ENCODE data around the gene B3GNT3. TPM values are rescaled to one million over a fixed set of nuclear protein-coding genes. Genes with fewer than 3 reads are reported as not detected.

The B3GNT3 gene
- total and polyA plus RNA-seq, 2 of the 13 experiments (the other 11 are each of a cell fraction or from before 2014, with no cell fraction given), result 0.86 to 4.0 TPM

DNA sequence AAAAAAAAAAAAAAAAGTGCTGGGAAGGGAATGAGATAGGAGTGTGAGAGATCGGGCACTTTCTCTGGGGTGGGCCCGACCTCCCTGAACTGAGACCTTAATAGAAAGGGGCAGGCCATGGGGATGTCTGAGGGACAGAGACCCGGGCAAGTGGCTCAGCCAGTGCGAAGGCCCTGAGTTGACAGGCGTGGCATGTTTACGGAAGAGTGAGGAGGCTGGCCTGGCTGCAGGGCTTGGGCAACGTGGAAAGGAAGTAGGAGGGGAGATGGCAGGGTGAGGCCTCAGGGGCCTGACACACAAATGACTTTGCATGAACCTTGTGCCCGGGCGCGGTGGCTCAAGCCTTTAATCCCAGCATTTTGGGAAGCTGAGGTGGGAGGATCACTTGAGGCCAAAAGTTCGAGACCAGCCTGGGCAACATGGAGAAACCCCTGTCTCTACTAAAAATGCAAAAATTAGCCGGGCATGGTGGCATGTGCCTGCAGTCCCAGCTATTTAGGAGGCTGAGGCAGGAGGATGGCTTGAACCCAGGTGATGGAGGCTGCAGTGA lies 29.8 kb upstream of the B3GNT3 start (continued):
- no peak for TF ChIP-seq ZNF274 (CRISPR knock-in tag; IDR thresholded peaks at IDR 0.05)
- TF ChIP-seq HDAC1 (CRISPR knock-in tag; IDR thresholded peaks at IDR 0.05), result peak; percentile 79
- no peak for TF ChIP-seq ZNF382 (CRISPR knock-in tag; IDR thresholded peaks at IDR 0.05; ENCODE audit: borderline replicate concordance)
- TF ChIP-seq NR2C2 (CRISPR knock-in tag; IDR thresholded peaks at IDR 0.05; ENCODE audit: borderline replicate concordance), result no peak
- TF ChIP-seq, protein P1, sequence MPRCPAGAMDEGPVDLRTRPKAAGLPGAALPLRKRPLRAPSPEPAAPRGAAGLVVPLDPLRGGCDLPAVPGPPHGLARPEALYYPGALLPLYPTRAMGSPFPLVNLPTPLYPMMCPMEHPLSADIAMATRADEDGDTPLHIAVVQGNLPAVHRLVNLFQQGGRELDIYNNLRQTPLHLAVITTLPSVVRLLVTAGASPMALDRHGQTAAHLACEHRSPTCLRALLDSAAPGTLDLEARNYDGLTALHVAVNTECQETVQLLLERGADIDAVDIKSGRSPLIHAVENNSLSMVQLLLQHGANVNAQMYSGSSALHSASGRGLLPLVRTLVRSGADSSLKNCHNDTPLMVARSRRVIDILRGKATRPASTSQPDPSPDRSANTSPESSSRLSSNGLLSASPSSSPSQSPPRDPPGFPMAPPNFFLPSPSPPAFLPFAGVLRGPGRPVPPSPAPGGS (CRISPR knock-in tag; IDR thresholded peaks at IDR 0.05), result no peak
- no peak for TF ChIP-seq XRCC5 (optimal IDR thresholded peaks at IDR 0.05; ENCODE audit: low read length)
- no peak for TF ChIP-seq PRPF4 (IDR thresholded peaks at IDR 0.05; ENCODE audit: low read depth, low read length, poor library complexity, severe bottlenecking)
- TF ChIP-seq ZNF598 (CRISPR knock-in tag; IDR thresholded peaks at IDR 0.05; ENCODE audit: borderline replicate concordance), result no peak
- TF ChIP-seq, protein P2, sequence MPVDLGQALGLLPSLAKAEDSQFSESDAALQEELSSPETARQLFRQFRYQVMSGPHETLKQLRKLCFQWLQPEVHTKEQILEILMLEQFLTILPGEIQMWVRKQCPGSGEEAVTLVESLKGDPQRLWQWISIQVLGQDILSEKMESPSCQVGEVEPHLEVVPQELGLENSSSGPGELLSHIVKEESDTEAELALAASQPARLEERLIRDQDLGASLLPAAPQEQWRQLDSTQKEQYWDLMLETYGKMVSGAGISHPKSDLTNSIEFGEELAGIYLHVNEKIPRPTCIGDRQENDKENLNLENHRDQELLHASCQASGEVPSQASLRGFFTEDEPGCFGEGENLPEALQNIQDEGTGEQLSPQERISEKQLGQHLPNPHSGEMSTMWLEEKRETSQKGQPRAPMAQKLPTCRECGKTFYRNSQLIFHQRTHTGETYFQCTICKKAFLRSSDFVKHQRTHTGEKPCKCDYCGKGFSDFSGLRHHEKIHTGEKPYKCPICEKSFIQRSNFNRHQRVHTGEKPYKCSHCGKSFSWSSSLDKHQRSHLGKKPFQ (CRISPR knock-in tag; IDR thresholded peaks at IDR 0.05; ENCODE audit: insufficient replicate concordance), result peak; percentile 69
- TF ChIP-seq ZFP62 (CRISPR knock-in tag; IDR thresholded peaks at IDR 0.05), result no peak
- no peak; the same call in 1 of the 2 replicates for TF ChIP-seq SMAD1 (CRISPR knock-in tag; IDR thresholded peaks at IDR 0.05; ENCODE audit: borderline replicate concordance, low read depth)
- TF ChIP-seq ZNF501 (CRISPR knock-in tag; IDR thresholded peaks at IDR 0.05), result no peak; the same call in 1 of the 2 replicates
- TF ChIP-seq, protein P3, sequence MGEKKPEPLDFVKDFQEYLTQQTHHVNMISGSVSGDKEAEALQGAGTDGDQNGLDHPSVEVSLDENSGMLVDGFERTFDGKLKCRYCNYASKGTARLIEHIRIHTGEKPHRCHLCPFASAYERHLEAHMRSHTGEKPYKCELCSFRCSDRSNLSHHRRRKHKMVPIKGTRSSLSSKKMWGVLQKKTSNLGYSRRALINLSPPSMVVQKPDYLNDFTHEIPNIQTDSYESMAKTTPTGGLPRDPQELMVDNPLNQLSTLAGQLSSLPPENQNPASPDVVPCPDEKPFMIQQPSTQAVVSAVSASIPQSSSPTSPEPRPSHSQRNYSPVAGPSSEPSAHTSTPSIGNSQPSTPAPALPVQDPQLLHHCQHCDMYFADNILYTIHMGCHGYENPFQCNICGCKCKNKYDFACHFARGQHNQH (CRISPR knock-in tag; IDR thresholded peaks at IDR 0.05), result peak; percentile 32; the same call in 1 of the 2 replicates
- TF ChIP-seq, protein P4, sequence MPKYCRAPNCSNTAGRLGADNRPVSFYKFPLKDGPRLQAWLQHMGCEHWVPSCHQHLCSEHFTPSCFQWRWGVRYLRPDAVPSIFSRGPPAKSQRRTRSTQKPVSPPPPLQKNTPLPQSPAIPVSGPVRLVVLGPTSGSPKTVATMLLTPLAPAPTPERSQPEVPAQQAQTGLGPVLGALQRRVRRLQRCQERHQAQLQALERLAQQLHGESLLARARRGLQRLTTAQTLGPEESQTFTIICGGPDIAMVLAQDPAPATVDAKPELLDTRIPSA (CRISPR knock-in tag; IDR thresholded peaks at IDR 0.05; ENCODE audit: borderline replicate concordance), result no peak
- no peak for TF ChIP-seq KDM5B (CRISPR knock-in tag; IDR thresholded peaks at IDR 0.05; ENCODE audit: borderline replicate concordance)
- TF ChIP-seq ZFX (CRISPR knock-in tag; IDR thresholded peaks at IDR 0.05; ENCODE audit: low read depth), result peak; percentile 84
- TF ChIP-seq, protein P5, sequence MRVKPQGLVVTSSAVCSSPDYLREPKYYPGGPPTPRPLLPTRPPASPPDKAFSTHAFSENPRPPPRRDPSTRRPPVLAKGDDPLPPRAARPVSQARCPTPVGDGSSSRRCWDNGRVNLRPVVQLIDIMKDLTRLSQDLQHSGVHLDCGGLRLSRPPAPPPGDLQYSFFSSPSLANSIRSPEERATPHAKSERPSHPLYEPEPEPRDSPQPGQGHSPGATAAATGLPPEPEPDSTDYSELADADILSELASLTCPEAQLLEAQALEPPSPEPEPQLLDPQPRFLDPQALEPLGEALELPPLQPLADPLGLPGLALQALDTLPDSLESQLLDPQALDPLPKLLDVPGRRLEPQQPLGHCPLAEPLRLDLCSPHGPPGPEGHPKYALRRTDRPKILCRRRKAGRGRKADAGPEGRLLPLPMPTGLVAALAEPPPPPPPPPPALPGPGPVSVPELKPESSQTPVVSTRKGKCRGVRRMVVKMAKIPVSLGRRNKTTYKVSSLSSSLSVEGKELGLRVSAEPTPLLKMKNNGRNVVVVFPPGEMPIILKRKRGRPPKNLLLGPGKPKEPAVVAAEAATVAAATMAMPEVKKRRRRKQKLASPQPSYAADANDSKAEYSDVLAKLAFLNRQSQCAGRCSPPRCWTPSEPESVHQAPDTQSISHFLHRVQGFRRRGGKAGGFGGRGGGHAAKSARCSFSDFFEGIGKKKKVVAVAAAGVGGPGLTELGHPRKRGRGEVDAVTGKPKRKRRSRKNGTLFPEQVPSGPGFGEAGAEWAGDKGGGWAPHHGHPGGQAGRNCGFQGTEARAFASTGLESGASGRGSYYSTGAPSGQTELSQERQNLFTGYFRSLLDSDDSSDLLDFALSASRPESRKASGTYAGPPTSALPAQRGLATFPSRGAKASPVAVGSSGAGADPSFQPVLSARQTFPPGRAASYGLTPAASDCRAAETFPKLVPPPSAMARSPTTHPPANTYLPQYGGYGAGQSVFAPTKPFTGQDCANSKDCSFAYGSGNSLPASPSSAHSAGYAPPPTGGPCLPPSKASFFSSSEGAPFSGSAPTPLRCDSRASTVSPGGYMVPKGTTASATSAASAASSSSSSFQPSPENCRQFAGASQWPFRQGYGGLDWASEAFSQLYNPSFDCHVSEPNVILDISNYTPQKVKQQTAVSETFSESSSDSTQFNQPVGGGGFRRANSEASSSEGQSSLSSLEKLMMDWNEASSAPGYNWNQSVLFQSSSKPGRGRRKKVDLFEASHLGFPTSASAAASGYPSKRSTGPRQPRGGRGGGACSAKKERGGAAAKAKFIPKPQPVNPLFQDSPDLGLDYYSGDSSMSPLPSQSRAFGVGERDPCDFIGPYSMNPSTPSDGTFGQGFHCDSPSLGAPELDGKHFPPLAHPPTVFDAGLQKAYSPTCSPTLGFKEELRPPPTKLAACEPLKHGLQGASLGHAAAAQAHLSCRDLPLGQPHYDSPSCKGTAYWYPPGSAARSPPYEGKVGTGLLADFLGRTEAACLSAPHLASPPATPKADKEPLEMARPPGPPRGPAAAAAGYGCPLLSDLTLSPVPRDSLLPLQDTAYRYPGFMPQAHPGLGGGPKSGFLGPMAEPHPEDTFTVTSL (CRISPR knock-in tag; IDR thresholded peaks at IDR 0.05; ENCODE audit: borderline replicate concordance), result no peak
- no peak for TF ChIP-seq PTBP1 (IDR thresholded peaks at IDR 0.05; ENCODE audit: low read depth, low read length, poor library complexity, severe bottlenecking)
- 0 out of 2 replicates have a peak, but pooled peaks have one; percentile 35 for TF ChIP-seq MIER2 (CRISPR knock-in tag; IDR thresholded peaks at IDR 0.05)

Measured in HepG2 (cell line).